GM12873 (cell line): ENCODE results near the gene ARCN1.

Source experiments
- CTCF ChIP-seq: IDR thresholded peaks from 2 replicates; pipeline ENCODE4 v1.5.1; 2012; ENCODE audit warnings: low read depth, mild to moderate bottlenecking, moderate library complexity, low read length, control low read depth; ENCODE audit not compliant: insufficient read depth; ENCODE audit errors: missing control alignments

The ARCN1 gene

GRCh38 chr11:118547132-118547531 is 25.1 kb upstream of the ARCN1 start:
- no peak for TF ChIP-seq CTCF

GRCh38 chr11:118552341-118552740 is 19.9 kb upstream of the ARCN1 start:
- TF ChIP-seq CTCF = no peak

- TF ChIP-seq CTCF = no peak
Measured at GRCh38 chr11:118560806-118561205, 11.4 kb upstream of the ARCN1 start.

- no peak for TF ChIP-seq CTCF
Measured at GRCh38 chr11:118565051-118565450, 7.2 kb upstream of the ARCN1 start.

- TF ChIP-seq CTCF = no peak
Measured at GRCh38 chr11:118569670-118570069, 2.5 kb upstream of the ARCN1 start.

- TF ChIP-seq CTCF = no peak
Measured at GRCh38 chr11:118570787-118571186, 1.4 kb upstream of the ARCN1 start.

GRCh38 chr11:118572981-118573550 is 857 bp downstream of the ARCN1 start:
- TF ChIP-seq CTCF = no peak
